HG03097 (cell line): ENCODE results near the gene RAB3B.
"Not testable (repeated sequence)": the region's sequence is repeated elsewhere in the genome, so short reads cannot be mapped to it uniquely, and the experiment has no call there.

Source experiments
- ATAC-seq: cut with Tn5 transposase; IDR thresholded peaks from one replicate; pipeline ENCODE4 v1.9.1; 2021; ENCODE audit not compliant: unreplicated experiment, low FRiP score

The RAB3B gene

GRCh38 chr1:51924455-51924854, 66.0 kb downstream of the RAB3B start:
- ATAC-seq, result no peak

- ATAC-seq, result no peak
These were observed 68.5 kb downstream of the RAB3B start for GRCh38 chr1:51922040-51922439.

- no peak for ATAC-seq
These were observed 70.4 kb downstream of the RAB3B start for GRCh38 chr1:51920130-51920529.

GRCh38 chr1:51919684-51920083, 70.8 kb downstream of the RAB3B start:
- ATAC-seq, result no peak

- ATAC-seq, result no peak
These were observed 73.7 kb downstream of the RAB3B start for GRCh38 chr1:51916587-51917405.

- ATAC-seq, result no peak
These were observed 74.5 kb downstream of the RAB3B start for GRCh38 chr1:51915951-51916350.

GRCh38 chr1:51912881-51913280, 77.6 kb downstream of the RAB3B start:
- ATAC-seq, result no peak

- no peak for ATAC-seq
These were observed 80.1 kb downstream of the RAB3B start for GRCh38 chr1:51910221-51911000.

GRCh38 chr1:51908499-51908898, 82.0 kb downstream of the RAB3B start:
- no peak for ATAC-seq

- ATAC-seq, result no peak
These were observed 83.3 kb downstream of the RAB3B start for GRCh38 chr1:51907079-51907702.

GRCh38 chr1:51906306-51907078, 84.0 kb downstream of the RAB3B start:
- no peak for ATAC-seq

GRCh38 chr1:51902456-51902855, 88.0 kb downstream of the RAB3B start:
- no peak for ATAC-seq

GRCh38 chr1:51901151-51901550, 89.3 kb downstream of the RAB3B start:
- no peak for ATAC-seq

GRCh38 chr1:51899022-51899421, 91.5 kb downstream of the RAB3B start:
- no peak for ATAC-seq

- ATAC-seq, result no peak
These were observed 92.3 kb downstream of the RAB3B start for GRCh38 chr1:51898090-51898734.

- no peak for ATAC-seq
These were observed 92.8 kb downstream of the RAB3B start for GRCh38 chr1:51897699-51898031.

- not testable (repeated sequence) for ATAC-seq
These were observed 95.8 kb downstream of the RAB3B start for GRCh38 chr1:51894748-51895147.

- peak; percentile 95 for ATAC-seq
These were observed 111.7 kb downstream of the RAB3B start, which contains the start of gene NRDC for GRCh38 chr1:51878616-51879336. NRDC (minus strand) TSS chr1:51878727; CDS start chr1:51878615, 112 bp downstream.

- peak; percentile 5 for ATAC-seq
These were observed 112.2 kb downstream of the RAB3B start for GRCh38 chr1:51878308-51878615.
